A549 (cell line): Measurements from ENCODE around the gene VSNL1. TPM values are rescaled to one million over a fixed set of nuclear protein-coding genes. Genes with fewer than 3 reads are reported as not detected.

Experiments
- ATAC-seq, 2 experiments: fragments of 200-7000 bp in 1 of 2; fragments of >200 bp in 1 of 2; cut with Nextera tagmentation in 1 of 2; cut with Tn5 transposase in 1 of 2; 3 replicates each; pipeline versions ENCODE4 v1.8.0 to v1.9.1; 2018 to 2020; ENCODE audit warnings: mild to moderate bottlenecking in 1 of 2, moderate library complexity in 1 of 2
- CTCF ChIA-PET: fragments of 300-600 bp; sonication (Branson Sonifier 250); formaldehyde crosslinking; extraction: SDS; loops from one replicate; lab custom pipeline; 2021; ENCODE audit warnings: antibody characterized with exemption, inconsistent platforms; lab: Yijun Ruan, JAX
- POLR2A ChIA-PET: fragments of 350-600 bp; formaldehyde crosslinking; extraction: SDS; loops from one replicate; lab custom pipeline; 2021; ENCODE audit warnings: antibody characterized with exemption, inconsistent platforms; lab: Yijun Ruan, JAX
- DNase-seq, 2 experiments: peaks; one replicate each; pipeline versions ENCODE4 v3.0.0 to v3.0.0-alpha.2; 2011 to 2016; ENCODE audit warnings: low read depth in 1 of 2, low spot score in 1 of 2
- FAIRE-seq: peaks from 2 replicates; lab custom pipeline; 2011; peaks lifted over from hg19 to GRCh38; lab: Jason Lieb, UNC
- H3K27ac ChIP-seq, 2 experiments: fragments of >200 bp; sonication (Bioruptor Twin); formaldehyde crosslinking; 3 replicates each; pipeline ENCODE4 v1.5.1; 2016 to 2017
- H3K4me1 ChIP-seq: fragments of >200 bp; sonication (Bioruptor Twin); formaldehyde crosslinking; 3 replicates; pipeline ENCODE4 v1.6.1; 2016
- H3K4me2 ChIP-seq: fragments of >200 bp; sonication (Bioruptor Twin); formaldehyde crosslinking; 3 replicates; pipeline ENCODE4 v1.6.1; 2016
- H3K4me3 ChIP-seq: fragments of >200 bp; sonication (Bioruptor Twin); formaldehyde crosslinking; 3 replicates; pipeline ENCODE4 v1.5.1; 2016
- H3K9me3 ChIP-seq: fragments of >200 bp; sonication (Bioruptor Twin); formaldehyde crosslinking; 3 replicates; pipeline ENCODE4 v1.6.1; 2016
- ATOH8 ChIP-seq: fragments of 250-450 bp; sonication (Bioruptor Pico); IDR thresholded peaks from 2 replicates; pipeline ENCODE4 v1.5.0; 2020; ENCODE audit warnings: low read depth, mild to moderate bottlenecking, moderate library complexity
- BCL3 ChIP-seq: fragments of >200 bp; sonication (Bioruptor Twin); formaldehyde crosslinking; IDR thresholded peaks from 3 replicates; pipeline ENCODE4 v1.6.1; 2016
- CBX2 ChIP-seq: fragments of 200-600 bp; sonication (generic); IDR thresholded peaks from 2 replicates; pipeline ENCODE4 v1.6.1; 2016; ENCODE audit warnings: low read depth, mild to moderate bottlenecking, borderline replicate concordance
- CEBPB ChIP-seq, 2 experiments: fragments of >200 bp in 1 of 2; sonication (Bioruptor Twin) in 1 of 2; formaldehyde crosslinking in 1 of 2; IDR thresholded peaks; 2 replicates each; pipeline ENCODE4 v1.6.1; 2012 to 2016
- CHD4 ChIP-seq: fragments of 200-600 bp; sonication (generic); IDR thresholded peaks from 2 replicates; pipeline ENCODE4 v1.6.1; 2016; ENCODE audit warnings: antibody characterized with exemption, mild to moderate bottlenecking, borderline replicate concordance
- EHF ChIP-seq: fragments of 250-450 bp; sonication (Bioruptor Pico); IDR thresholded peaks from 2 replicates; pipeline ENCODE4 v1.5.0; 2020; ENCODE audit warnings: mild to moderate bottlenecking
- EP300 ChIP-seq, 2 experiments: fragments of >200 bp; sonication (Bioruptor Twin); formaldehyde crosslinking; IDR thresholded peaks; 2 replicates in 1 of 2; 3 replicates in 1 of 2; pipeline ENCODE4 v1.6.1; 2016 to 2017
- FOSL2 ChIP-seq, 2 experiments: fragments of 450-650 bp in 1 of 2; fragments of >200 bp in 1 of 2; sonication (Bioruptor Twin) in 1 of 2; formaldehyde crosslinking; IDR thresholded peaks; 2 replicates each; pipeline versions ENCODE4 v1.5.0 to v1.6.1; 2016 to 2020; ENCODE audit warnings: mild to moderate bottlenecking in 1 of 2, moderate library complexity in 1 of 2
- FOXS1 ChIP-seq: fragments of 250-450 bp; sonication (Bioruptor Pico); IDR thresholded peaks from 2 replicates; pipeline ENCODE4 v1.5.0; 2020; ENCODE audit warnings: mild to moderate bottlenecking, moderate library complexity
- GATA3 ChIP-seq: IDR thresholded peaks from 2 replicates; pipeline ENCODE4 v1.6.1; 2012; ENCODE audit warnings: borderline replicate concordance
- HDAC2 ChIP-seq: fragments of 200-600 bp; sonication (generic); IDR thresholded peaks from 2 replicates; pipeline ENCODE4 v1.6.1; 2016
- HOXA7 ChIP-seq: fragments of 250-450 bp; sonication (Bioruptor Pico); IDR thresholded peaks from 2 replicates; pipeline ENCODE4 v1.5.0; 2020; ENCODE audit warnings: mild to moderate bottlenecking, moderate library complexity
- HOXB13 ChIP-seq: fragments of 250-450 bp; sonication (Bioruptor Pico); IDR thresholded peaks from 2 replicates; pipeline ENCODE4 v1.5.0; 2020; ENCODE audit warnings: low read depth, mild to moderate bottlenecking, moderate library complexity
- JUN ChIP-seq, 2 experiments: fragments of >200 bp; sonication (Bioruptor Twin); formaldehyde crosslinking; IDR thresholded peaks; 2 replicates in 1 of 2; 3 replicates in 1 of 2; pipeline ENCODE4 v1.6.1; 2016 to 2017
- JUNB ChIP-seq: fragments of >200 bp; sonication (Bioruptor Twin); formaldehyde crosslinking; IDR thresholded peaks from 2 replicates; pipeline ENCODE4 v1.6.1; 2016
- KDM1A ChIP-seq: fragments of 200-600 bp; sonication (generic); IDR thresholded peaks from 2 replicates; pipeline ENCODE4 v1.6.1; 2016; ENCODE audit warnings: low read depth, mild to moderate bottlenecking
- MAFK ChIP-seq: fragments of 450-650 bp; IDR thresholded peaks from 2 replicates; pipeline ENCODE4 v1.6.1; 2014; ENCODE audit not compliant: partially characterized antibody
- MYC ChIP-seq: IDR thresholded peaks from 2 replicates; pipeline ENCODE4 v1.6.1; 2012; ENCODE audit warnings: mild to moderate bottlenecking, inconsistent platforms, low read length, improper control_type of control experiment, borderline replicate concordance
- RARB ChIP-seq: fragments of 250-450 bp; sonication (Bioruptor Pico); IDR thresholded peaks from 2 replicates; pipeline ENCODE4 v1.8.0; 2021; ENCODE audit warnings: mild to moderate bottlenecking, moderate library complexity
- RNF2 ChIP-seq: fragments of 200-600 bp; sonication (generic); IDR thresholded peaks from 2 replicates; pipeline ENCODE4 v1.6.1; 2016; ENCODE audit warnings: low read depth, mild to moderate bottlenecking, antibody characterized with exemption, moderate library complexity, borderline replicate concordance
- SREBF2 ChIP-seq: fragments of 450-650 bp; IDR thresholded peaks from 2 replicates; pipeline ENCODE4 v1.6.1; 2014; ENCODE audit warnings: mild to moderate bottlenecking, moderate library complexity
- TP53 ChIP-seq: fragments of 250-450 bp; sonication (Bioruptor Pico); IDR thresholded peaks from 2 replicates; pipeline ENCODE4 v1.5.0; 2021; ENCODE audit warnings: mild to moderate bottlenecking, moderate library complexity
- ZFP36 ChIP-seq: fragments of 450-650 bp; IDR thresholded peaks from 2 replicates; pipeline ENCODE4 v1.6.1; 2014; ENCODE audit warnings: borderline replicate concordance; ENCODE audit not compliant: partially characterized antibody
- ZNF302 ChIP-seq: fragments of 250-450 bp; sonication (Bioruptor Pico); IDR thresholded peaks from 2 replicates; pipeline ENCODE4 v1.9.0; 2021; ENCODE audit warnings: inconsistent platforms, mild to moderate bottlenecking, moderate library complexity
- WGBS: methylation state at CpG from one replicate; pipeline ENCODE4 v1.1.6; 2017; ENCODE audit errors: missing lambda C conversion rate; 5-methylcytosine and 5-hydroxymethylcytosine counted together
- polyA plus RNA-seq, 4 experiments: library from polyadenylated mRNA; depleted of rRNA in 3 of 4; stranded (reverse); fragments of >200 nt; fragmentation: RNase III in 1 of 4; extraction: RNeasy Plus Mini Kit Qiagen cat#74134 plus additional on column Dnase treatment in 1 of 4; gene quantifications; 2 replicates in 3 of 4; 3 replicates in 1 of 4; pipeline ENCODE4 v1.2.3, GENCODE V29; 2011 to 2017
- TF ChIP-seq, protein P1 (sequence below): fragments of 250-450 bp; sonication (Bioruptor Pico); IDR thresholded peaks from 2 replicates; pipeline ENCODE4 v1.5.0; 2021; ENCODE audit warnings: mild to moderate bottlenecking, moderate library complexity, borderline replicate concordance
- TF ChIP-seq, protein P2 (sequence below): fragments of >200 bp; sonication (Bioruptor Twin); formaldehyde crosslinking; IDR thresholded peaks from 2 replicates; pipeline ENCODE4 v1.6.1; 2016
- TF ChIP-seq, protein P3 (sequence below): IDR thresholded peaks from 2 replicates; pipeline ENCODE4 v1.6.1; 2012

VSNL1 gene
- polyA plus RNA-seq, 2 of the 4 experiments (the other 2 are of a cell fraction) = not detected

- TF ChIP-seq, protein P1, sequence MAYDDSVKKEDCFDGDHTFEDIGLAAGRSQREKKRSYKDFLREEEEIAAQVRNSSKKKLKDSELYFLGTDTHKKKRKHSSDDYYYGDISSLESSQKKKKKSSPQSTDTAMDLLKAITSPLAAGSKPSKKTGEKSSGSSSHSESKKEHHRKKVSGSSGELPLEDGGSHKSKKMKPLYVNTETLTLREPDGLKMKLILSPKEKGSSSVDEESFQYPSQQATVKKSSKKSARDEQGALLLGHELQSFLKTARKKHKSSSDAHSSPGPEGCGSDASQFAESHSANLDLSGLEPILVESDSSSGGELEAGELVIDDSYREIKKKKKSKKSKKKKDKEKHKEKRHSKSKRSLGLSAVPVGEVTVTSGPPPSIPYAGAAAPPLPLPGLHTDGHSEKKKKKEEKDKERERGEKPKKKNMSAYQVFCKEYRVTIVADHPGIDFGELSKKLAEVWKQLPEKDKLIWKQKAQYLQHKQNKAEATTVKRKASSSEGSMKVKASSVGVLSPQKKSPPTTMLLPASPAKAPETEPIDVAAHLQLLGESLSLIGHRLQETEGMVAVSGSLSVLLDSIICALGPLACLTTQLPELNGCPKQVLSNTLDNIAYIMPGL (CRISPR knock-in tag) = no peak
- TF ChIP-seq HDAC2 = no peak
- TF ChIP-seq SREBF2 = no peak
- TF ChIP-seq RNF2 = no peak
- TF ChIP-seq JUNB = peak; percentile 83
- no peak for TF ChIP-seq HOXA7 (CRISPR knock-in tag)
- peak; percentile 26 for TF ChIP-seq MAFK
- no peak for TF ChIP-seq EHF
- no peak for TF ChIP-seq CEBPB (IDR thresholded peaks at IDR 0.05)
- no peak for TF ChIP-seq RARB (CRISPR knock-in tag)
- TF ChIP-seq BCL3 = no peak
- TF ChIP-seq ZNF302 = no peak
- no peak for TF ChIP-seq MYC
- no peak for TF ChIP-seq TP53 (CRISPR knock-in tag)
- 0 out of 5 replicates have a peak, but pooled peaks of 1 of the 2 experiments have one; percentile 33 for TF ChIP-seq JUN (IDR thresholded peaks at IDR 0.05)
- TF ChIP-seq KDM1A = no peak
- TF ChIP-seq CBX2 = no peak
- no peak for TF ChIP-seq FOXS1 (CRISPR knock-in tag)
Observed at GRCh38 chr2:17643031-17643615, 102.6 kb downstream of the VSNL1 start (continued).

GRCh38 chr2:17644997-17645720, 104.7 kb downstream of the VSNL1 start:
- Histone ChIP-seq H3K4me3 (no peak overlapping the region), H3K9me3 (no peaks in the 10 kb centered on the region), H3K4me1 (peaks cover 30% of the 10 kb centered on the region), H3K27ac (peak overlapping the region in 1 of 2 experiments; percentile 6; a peak in 1 of 6 replicates), H3K4me2 (no peak overlapping the region)
- TF ChIP-seq CBX2 (no peak), JUNB (no peak), GATA3 (no peak), HOXB13 (no peak), CHD4 (no peak), ZFP36 (no peak), EP300 (IDR thresholded peaks at IDR 0.05) (no peak), HDAC2 (no peak), FOSL2 (IDR thresholded peaks at IDR 0.05) (no peak), FOSL2 (CRISPR knock-in tag; IDR thresholded peaks at IDR 0.05) (no peak), KDM1A (no peak), EHF (no peak), ATOH8 (no peak)
- TF ChIP-seq, protein P2, sequence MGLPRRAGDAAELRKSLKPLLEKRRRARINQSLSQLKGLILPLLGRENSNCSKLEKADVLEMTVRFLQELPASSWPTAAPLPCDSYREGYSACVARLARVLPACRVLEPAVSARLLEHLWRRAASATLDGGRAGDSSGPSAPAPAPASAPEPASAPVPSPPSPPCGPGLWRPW = no peak
- TF ChIP-seq, protein P3, sequence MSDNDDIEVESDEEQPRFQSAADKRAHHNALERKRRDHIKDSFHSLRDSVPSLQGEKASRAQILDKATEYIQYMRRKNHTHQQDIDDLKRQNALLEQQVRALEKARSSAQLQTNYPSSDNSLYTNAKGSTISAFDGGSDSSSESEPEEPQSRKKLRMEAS = no peak
- POLR2A ChIA-PET = interaction anchor here (0.7 kb wide), 1 partner anchor 26 kb away, joined by 4 read pairs; no protein-coding TSS in a partner anchor
- WGBS = 75% methylated on average over 4 of the region's 4 CpGs
- CTCF ChIA-PET = interaction anchor here (0.7 to 10.6 kb wide), 30 partner anchors 11 to 336 kb away, joined by 3 to 88 read pairs (median 5); no protein-coding TSS in a partner anchor
- no peak for DNase-seq
- FAIRE-seq = no peak
- no peak for ATAC-seq
